Measurements from ENCODE around the gene SH3RF3.

SH3RF3 gene

DNA sequence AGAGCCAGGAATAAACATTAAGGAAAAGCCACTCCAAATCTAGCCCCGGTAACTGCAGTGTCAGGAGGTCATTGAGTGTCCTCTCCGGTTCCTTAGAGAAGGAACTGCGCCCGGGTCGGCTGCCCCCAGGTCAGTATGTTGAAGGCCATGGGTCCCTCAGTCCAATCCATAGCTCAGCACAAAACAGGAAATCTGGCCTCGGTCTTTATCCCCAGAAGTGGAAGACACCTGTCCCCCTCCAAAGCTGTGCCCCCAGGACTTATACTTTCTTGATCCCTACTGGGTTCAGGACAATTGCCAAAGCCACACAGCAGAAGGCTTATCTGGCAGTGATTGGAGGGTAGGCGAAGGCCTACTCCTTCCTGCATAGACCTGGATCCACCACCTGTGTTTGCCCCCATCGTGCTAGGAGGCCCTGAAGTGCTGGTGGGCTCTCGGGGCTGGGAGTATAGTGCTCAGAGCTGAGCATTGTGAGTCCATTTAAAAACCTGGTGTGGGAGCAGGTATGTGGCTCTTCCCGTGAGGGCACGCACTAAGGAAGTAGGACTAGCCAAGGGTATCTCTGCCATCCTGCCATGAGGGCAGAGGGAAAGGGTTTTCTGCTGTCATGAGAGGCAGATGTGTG, 306.2 kb downstream of the SH3RF3 start:
- Histone ChIP-seq H3K27ac (no peak overlapping the region), H2AFZ (ENCODE audit: low read depth) (no peak overlapping the region), H3K36me3 (ENCODE audit: insufficient read depth) (no peaks in the 10 kb centered on the region), H3K79me2 (ENCODE audit: insufficient read depth, low read depth) (no peaks in the 10 kb centered on the region), H3K27me3 (ENCODE audit: insufficient read depth, low read depth) (no peaks in the 10 kb centered on the region), H3K4me2 (no peak overlapping the region), H3K9ac (no peak overlapping the region), H4K20me1 (ENCODE audit: insufficient read depth) (no peaks in the 10 kb centered on the region), H3K4me3 (IDR thresholded peaks at IDR 0.05; ENCODE audit: insufficient read depth, low read depth, low read length) (no peak overlapping the region), H3K4me1 (ENCODE audit: low read depth, poor library complexity, severe bottlenecking) (no peaks in the 10 kb centered on the region)
- TF ChIP-seq CTCF (conservative IDR thresholded peaks at IDR 0.05; ENCODE audit: low read depth, low read length) = no peak

DNA sequence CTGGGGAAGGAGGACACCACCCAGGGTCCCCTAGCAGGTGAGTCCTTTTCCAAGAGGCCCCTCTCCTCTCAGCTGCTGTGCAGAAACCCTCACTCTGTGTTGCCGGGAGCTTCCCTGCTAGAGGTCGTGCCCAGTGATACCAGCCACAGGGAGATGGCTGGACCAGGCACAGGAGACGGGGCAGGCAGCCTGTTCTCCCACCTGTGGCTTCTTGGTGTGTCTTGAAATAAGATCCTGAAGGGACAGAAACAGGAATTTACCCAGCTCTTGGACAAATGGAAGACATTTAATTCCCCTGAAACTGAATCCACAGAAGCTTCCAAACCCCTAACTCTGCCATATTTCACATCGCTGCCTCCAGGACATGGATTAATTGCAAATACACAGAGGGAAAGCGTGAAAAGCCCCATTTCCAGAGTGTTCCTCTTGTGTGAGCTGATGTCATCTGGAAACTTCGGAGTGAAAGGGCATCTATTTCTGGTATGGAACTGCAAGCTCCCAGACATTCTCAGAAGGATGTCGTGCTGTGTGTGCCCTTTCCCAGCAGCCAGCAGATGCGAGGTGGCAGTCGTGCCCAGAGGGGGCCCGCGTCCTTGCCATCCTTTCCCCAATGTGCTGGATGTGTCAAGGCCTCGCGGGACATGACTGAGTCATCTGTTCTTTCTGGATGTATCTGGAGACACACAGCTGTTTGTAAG, 307.0 kb downstream of the SH3RF3 start:
- H3K27me3 ChIP-seq (ENCODE audit: insufficient read depth, low read depth) = no peaks in the 10 kb centered on the region
- H3K36me3 ChIP-seq (ENCODE audit: insufficient read depth) = no peaks in the 10 kb centered on the region
- no peaks in the 10 kb centered on the region for H3K4me1 ChIP-seq (ENCODE audit: low read depth, poor library complexity, severe bottlenecking)
- no peak overlapping the region for H2AFZ ChIP-seq (ENCODE audit: low read depth)
- H3K9ac ChIP-seq = no peak overlapping the region
- H4K20me1 ChIP-seq (ENCODE audit: insufficient read depth) = no peaks in the 10 kb centered on the region
- no peak overlapping the region for H3K4me3 ChIP-seq (IDR thresholded peaks at IDR 0.05; ENCODE audit: insufficient read depth, low read depth, low read length)
- no peak overlapping the region for H3K27ac ChIP-seq
- H3K79me2 ChIP-seq (ENCODE audit: insufficient read depth, low read depth) = no peaks in the 10 kb centered on the region
- TF ChIP-seq CTCF (conservative IDR thresholded peaks at IDR 0.05; ENCODE audit: low read depth, low read length) = no peak
- H3K4me2 ChIP-seq = no peak overlapping the region

DNA sequence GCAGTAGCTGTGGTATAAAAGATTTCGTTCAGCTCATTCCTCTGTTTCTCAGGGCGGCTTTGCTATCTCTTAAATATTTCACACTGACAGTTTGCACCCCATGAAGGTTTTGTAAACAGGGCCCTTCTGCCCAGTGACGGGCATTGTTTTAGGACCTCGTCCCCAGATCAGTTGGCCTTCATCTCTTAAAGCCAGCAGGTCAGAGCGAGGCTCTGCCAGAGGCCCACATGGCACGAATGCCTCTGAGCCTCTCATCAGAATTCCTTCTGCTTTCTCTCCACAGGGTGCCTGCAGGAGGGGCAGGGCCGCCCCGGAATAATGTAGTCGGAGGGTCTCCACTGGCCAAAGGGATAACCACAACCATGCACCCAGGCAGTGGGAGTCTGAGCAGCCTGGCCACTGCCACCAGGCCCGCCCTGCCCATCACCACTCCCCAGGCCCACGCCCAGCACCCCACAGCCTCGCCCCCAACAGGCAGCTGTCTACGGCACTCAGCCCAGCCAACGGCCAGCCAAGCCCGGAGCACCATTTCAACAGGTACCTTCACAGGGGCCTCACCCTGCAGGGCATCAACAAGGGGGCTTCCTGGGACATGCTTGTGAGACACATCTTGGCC, 307.7 kb downstream of the SH3RF3 start:
- no peak overlapping the region for H2AFZ ChIP-seq (ENCODE audit: low read depth)
- H3K4me3 ChIP-seq (IDR thresholded peaks at IDR 0.05; ENCODE audit: insufficient read depth, low read depth, low read length) = no peak overlapping the region
- no peaks in the 10 kb centered on the region for H3K79me2 ChIP-seq (ENCODE audit: insufficient read depth, low read depth)
- H3K27me3 ChIP-seq (ENCODE audit: insufficient read depth, low read depth) = no peaks in the 10 kb centered on the region
- no peaks in the 10 kb centered on the region for H4K20me1 ChIP-seq (ENCODE audit: insufficient read depth)
- no peaks in the 10 kb centered on the region for H3K4me1 ChIP-seq (ENCODE audit: low read depth, poor library complexity, severe bottlenecking)
- no peaks in the 10 kb centered on the region for H3K36me3 ChIP-seq (ENCODE audit: insufficient read depth)
- TF ChIP-seq CTCF (conservative IDR thresholded peaks at IDR 0.05; ENCODE audit: low read depth, low read length) = no peak
- no peak overlapping the region for H3K27ac ChIP-seq
- H3K4me2 ChIP-seq = no peak overlapping the region
- H3K9ac ChIP-seq = no peak overlapping the region

- Histone ChIP-seq H3K27ac (no peak overlapping the region), H3K9ac (no peak overlapping the region), H2AFZ (ENCODE audit: low read depth) (no peak overlapping the region), H4K20me1 (ENCODE audit: insufficient read depth) (no peaks in the 10 kb centered on the region), H3K4me3 (IDR thresholded peaks at IDR 0.05; ENCODE audit: insufficient read depth, low read depth, low read length) (no peak overlapping the region), H3K4me1 (ENCODE audit: low read depth, poor library complexity, severe bottlenecking) (no peaks in the 10 kb centered on the region), H3K27me3 (ENCODE audit: insufficient read depth, low read depth) (no peaks in the 10 kb centered on the region), H3K79me2 (ENCODE audit: insufficient read depth, low read depth) (no peaks in the 10 kb centered on the region), H3K4me2 (no peak overlapping the region), H3K36me3 (ENCODE audit: insufficient read depth) (no peaks in the 10 kb centered on the region)
- TF ChIP-seq CTCF (conservative IDR thresholded peaks at IDR 0.05; ENCODE audit: low read depth, low read length) = no peak
Measured at GRCh38 chr2:109437325-109438090, 308.5 kb downstream of the SH3RF3 start.

All from KMS-11 (cell line).